A673 (cell line): ENCODE data around the gene TOMM5.

Source experiments
- EZH2 ChIP-seq: fragments of 200-600 bp; sonication (generic); IDR thresholded peaks from 2 replicates; pipeline ENCODE4 v1.6.1; 2017; ENCODE audit warnings: borderline replicate concordance, low read depth, mild to moderate bottlenecking, mixed read lengths, antibody characterized with exemption, low read length; ENCODE audit not compliant: poor library complexity, severe bottlenecking
- TF ChIP-seq, protein P1 (sequence below): fragments of 300-800, 200-600 bp; sonication (generic); conservative IDR thresholded peaks from 2 replicates; pipeline ENCODE4 v1.5.1; 2017; ENCODE audit warnings: low read depth, mild to moderate bottlenecking, antibody characterized with exemption, low read length, moderate library complexity, mixed read lengths

DNA sequence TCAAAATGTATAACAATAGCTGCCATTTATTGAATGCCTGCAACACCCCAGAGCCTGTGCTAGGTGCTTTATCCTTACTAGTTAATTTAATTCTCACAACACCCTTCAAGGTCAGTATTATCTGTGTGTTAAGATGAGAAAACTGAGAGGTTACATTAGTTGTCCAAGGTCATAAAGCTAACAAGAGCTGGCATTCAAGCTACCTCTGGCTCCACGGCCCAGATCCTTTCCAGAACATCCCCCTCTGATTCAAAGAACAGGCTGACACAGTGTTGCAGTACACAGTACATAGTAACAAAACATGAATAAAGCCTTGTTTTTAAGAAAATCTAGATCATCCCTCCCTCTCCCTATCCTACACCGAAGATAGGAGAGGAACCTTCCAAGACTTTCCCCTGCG lies 48.9 kb upstream of the TOMM5 start:
- no peak for TF ChIP-seq EZH2
- TF ChIP-seq, protein P1, sequence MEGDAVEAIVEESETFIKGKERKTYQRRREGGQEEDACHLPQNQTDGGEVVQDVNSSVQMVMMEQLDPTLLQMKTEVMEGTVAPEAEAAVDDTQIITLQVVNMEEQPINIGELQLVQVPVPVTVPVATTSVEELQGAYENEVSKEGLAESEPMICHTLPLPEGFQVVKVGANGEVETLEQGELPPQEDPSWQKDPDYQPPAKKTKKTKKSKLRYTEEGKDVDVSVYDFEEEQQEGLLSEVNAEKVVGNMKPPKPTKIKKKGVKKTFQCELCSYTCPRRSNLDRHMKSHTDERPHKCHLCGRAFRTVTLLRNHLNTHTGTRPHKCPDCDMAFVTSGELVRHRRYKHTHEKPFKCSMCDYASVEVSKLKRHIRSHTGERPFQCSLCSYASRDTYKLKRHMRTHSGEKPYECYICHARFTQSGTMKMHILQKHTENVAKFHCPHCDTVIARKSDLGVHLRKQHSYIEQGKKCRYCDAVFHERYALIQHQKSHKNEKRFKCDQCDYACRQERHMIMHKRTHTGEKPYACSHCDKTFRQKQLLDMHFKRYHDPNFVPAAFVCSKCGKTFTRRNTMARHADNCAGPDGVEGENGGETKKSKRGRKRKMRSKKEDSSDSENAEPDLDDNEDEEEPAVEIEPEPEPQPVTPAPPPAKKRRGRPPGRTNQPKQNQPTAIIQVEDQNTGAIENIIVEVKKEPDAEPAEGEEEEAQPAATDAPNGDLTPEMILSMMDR = no peak
